Left lobe of liver (tissue), 2 donors: ENCODE results near the gene SORBS1. TPM values are rescaled to one million over a fixed set of nuclear protein-coding genes. Genes with fewer than 3 reads are reported as not detected.

Experiments
- ATAC-seq: fragments of 200-7000 bp; cut with Tn5 transposase; one replicate; pipeline ENCODE4 v1.9.1; 2020; ENCODE audit warnings: mild to moderate bottlenecking, moderate library complexity
- DNase-seq: peaks from one replicate; pipeline ENCODE4 v3.0.0-alpha.2; 2020; ENCODE audit warnings: low spot score
- total RNA-seq: library from RNA; stranded (reverse); gene quantifications from one replicate; pipeline ENCODE4 v1.2.1, GENCODE V29; 2021
- donor health status: DM: no; HTN: no; CAD: no; lungs with moderate emphysema.
- donor health status: DM: no; HTN: yes; CAD: no.

Gene SORBS1
- total RNA-seq, 1 donor from 2014 or later: 57.9 TPM

DNA sequence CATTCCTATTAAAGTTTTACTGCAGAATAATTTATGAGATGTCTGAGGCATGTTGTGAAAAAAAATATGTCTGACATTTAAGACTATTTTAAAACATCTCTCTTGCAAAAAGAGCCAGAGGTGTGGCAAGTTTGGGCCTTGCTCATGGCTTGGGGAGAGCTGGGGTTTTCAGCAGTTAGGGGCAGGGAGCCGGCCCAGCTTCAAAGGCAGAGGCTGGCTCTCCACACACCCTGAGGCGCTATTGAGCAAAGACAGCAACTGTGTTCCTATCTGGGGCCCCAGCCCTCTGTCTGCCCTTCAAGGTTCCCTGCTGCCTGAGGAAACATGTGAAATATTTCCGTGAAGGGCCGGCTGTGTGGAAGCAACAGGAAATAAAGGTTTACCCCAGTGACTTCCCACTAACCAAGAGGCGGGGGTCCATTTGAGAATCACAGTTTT lies 94.0 kb downstream of the SORBS1 start:
- ATAC-seq (peak; percentile 37), DNase-seq (no peak)

- ATAC-seq: no peak
- no peak for DNase-seq
Measured at GRCh38 chr10:95466436-95466835, 94.7 kb downstream of the SORBS1 start.

GRCh38 chr10:95464280-95464679 lies 96.9 kb downstream of the SORBS1 start:
- ATAC-seq (peak; percentile 5), DNase-seq (no peak)

DNA sequence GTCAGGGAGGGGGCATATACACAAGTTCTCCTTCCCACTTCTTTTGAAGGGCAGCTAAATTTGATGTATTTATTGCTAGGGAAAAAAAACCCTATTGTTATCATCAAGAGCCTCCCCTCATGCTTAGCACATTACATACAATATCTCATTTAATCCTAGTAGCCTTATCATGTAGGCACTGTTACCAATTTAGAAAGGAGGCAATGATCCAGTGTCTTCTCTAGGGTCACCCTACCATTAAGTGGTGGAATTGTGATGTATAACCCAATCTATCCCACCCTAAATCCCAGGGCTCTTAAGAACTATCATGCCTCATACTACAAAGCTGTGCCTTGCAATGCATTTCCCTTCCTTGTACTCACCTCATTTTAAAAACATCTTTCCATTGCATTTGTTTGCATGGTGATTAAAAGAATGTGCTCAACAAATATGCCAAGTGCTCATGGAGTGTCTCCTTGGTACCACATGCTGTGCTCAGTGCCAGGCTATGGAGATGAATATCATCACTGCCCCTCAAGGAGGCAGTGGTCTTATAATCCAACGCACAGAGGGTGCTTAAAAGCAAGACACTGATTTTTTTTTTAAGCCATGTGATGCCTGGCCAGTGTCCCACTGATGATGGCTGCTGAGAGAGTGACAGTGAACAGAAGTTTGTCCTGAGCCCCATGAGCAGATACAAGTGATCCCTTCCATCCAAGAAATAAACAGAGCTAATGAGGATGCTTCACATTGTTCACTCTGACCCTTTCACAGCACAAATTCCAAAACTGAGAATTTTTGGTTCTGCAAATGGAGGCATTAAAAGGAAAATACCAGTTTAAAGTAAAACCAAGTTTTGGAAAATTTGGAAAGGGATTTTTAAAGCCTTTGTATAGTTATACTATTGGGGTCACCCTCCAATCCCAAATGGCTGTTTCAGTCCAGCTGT lies 98.2 kb downstream of the SORBS1 start:
- no peak for DNase-seq
- no peak for ATAC-seq

GRCh38 chr10:95461611-95462010 lies 99.6 kb downstream of the SORBS1 start:
- ATAC-seq: no peak
- DNase-seq: no peak

DNA sequence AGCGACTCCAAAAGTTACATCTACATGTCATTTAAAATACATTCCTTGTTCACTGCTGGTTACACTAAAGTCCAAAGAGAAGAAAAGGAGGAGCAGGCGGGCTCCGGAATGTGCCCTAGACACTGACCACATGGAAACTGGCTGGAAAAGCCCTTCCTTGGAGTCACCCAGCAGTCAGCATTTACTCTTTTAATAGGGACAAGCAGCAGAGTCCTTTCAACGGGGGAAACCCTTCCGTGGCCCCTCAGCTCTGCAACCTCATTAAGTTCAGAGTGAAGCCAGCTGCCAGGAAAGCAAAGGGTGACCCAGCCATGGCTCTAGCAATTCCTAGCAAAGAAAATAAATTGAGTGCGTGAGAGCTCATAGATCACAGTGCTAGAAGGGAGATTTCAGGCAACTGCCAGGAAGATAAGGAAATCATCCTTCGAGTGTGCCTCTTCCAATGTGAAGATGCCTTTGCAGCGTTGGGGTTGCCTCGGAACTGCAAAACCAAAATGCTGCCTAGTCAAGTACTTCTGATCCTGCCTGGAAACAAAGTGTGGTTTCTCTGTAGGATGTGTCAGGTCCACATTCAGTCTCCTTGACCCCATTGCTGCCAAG lies 101.6 kb downstream of the SORBS1 start:
- ATAC-seq: peak; percentile 10

DNA sequence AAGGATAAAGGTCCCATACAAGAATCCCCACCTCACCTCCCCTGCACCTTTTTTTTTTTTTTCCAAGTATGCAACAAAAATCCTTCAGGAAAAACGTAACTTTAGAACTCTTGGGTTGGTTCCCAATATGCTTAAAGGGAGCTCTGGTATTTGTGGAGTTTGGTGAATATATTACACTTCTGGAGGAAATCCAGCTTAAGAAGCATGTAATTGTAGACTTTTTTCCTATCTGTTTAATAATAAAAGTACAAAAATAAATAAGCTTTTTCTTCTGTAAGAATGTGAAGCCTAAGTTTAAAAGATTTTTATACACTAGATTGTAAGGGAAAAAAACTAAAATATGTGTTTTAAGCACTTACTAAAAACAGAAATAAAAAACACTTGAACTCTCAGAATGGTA lies 102.3 kb downstream of the SORBS1 start:
- DNase-seq: no peak
- no peak for ATAC-seq

More for the DNA sequence above, 101.6 kb downstream of the SORBS1 start:
- DNase-seq: no peak

DNA sequence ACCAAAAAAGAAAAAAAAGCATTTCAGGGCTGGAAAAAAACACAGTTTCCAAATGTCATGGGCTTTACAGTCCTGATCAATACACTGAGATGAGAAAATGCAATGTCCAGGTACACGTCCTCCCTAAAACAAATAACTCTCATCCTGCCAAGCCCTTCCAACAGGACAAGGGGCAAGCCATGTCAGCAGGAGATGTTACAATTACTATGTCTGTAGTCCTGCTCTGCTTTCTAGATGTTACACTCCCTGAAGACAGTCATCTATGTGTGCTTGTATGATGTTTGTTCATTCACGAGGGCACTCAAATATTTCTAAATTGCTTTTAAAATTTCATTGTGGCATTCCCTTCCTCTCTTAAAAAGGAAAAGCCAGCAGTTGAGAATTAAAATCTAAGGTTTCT lies 103.2 kb downstream of the SORBS1 start:
- peak; percentile 76 for ATAC-seq

DNA sequence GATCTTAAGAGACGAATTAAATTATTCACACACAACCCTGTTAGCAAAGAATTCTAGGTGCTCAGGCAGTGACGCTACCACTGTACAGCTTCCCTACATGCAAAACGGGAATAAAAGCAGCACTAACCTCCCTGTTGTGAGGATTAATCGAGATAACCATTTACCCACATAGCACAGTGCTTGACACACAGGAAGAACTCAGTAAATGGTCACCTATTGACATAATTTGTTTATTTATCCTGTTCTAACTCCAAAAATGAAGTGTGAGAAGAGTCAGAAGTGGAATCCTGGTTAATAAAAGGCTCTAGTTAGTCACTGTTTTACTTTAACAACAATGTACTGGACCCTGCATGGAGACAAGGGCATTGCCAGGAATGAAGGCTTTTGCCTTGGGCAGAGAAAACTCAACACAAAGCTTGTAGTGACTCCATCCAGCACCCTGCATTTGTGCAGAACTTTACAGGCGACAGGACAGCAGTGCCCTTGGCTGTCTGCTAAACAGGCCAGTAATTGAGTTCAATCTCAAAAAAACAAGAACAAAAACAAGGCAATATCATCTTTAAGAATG lies 103.8 kb downstream of the SORBS1 start:
- DNase-seq (no peak), ATAC-seq (peak; percentile 72)

More for the DNA sequence above, 103.2 kb downstream of the SORBS1 start:
- peak; percentile 75 for DNase-seq

- DNase-seq (no peak), ATAC-seq (peak; percentile 14)
Measured at GRCh38 chr10:95456516-95456915, 104.7 kb downstream of the SORBS1 start.

DNA sequence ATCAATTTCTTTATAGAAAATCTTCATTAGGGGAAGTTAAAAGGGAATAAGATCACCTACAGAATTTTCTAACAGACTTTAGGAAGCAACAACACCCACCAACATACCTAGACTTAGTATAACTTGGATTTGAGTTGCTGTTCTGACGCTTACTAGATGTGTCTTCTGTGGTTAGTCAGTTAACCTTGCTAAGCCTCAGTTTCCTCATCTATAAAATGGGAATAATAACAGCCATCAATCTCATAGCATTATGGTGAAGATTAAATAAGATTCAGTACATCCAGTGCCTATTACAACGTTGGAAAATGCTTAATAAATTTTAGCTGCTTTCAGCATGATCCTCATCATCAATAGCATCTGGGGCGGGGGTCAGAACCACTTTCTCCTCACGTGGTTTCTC lies 106.2 kb downstream of the SORBS1 start:
- ATAC-seq: no peak
- DNase-seq: no peak

DNA sequence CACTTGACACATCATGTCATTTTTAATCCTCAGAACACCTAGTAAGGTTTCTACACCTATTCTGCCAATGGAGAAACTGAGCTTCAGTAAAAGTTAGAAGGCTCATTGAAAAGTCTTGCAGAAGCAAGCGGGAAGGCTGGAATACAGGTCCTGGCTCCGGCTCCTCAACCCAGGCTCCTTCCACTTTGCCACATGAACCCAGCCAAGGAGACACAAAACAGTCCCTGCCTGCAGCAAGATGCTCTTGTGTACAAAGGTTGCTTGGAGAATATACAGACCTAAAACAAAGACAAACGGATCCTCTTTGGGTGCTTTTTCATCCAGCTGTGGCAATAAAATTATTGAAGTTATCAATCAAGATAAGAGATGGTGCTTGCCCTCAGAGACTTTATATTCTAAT lies 106.8 kb downstream of the SORBS1 start:
- DNase-seq: no peak
- no peak for ATAC-seq

DNA sequence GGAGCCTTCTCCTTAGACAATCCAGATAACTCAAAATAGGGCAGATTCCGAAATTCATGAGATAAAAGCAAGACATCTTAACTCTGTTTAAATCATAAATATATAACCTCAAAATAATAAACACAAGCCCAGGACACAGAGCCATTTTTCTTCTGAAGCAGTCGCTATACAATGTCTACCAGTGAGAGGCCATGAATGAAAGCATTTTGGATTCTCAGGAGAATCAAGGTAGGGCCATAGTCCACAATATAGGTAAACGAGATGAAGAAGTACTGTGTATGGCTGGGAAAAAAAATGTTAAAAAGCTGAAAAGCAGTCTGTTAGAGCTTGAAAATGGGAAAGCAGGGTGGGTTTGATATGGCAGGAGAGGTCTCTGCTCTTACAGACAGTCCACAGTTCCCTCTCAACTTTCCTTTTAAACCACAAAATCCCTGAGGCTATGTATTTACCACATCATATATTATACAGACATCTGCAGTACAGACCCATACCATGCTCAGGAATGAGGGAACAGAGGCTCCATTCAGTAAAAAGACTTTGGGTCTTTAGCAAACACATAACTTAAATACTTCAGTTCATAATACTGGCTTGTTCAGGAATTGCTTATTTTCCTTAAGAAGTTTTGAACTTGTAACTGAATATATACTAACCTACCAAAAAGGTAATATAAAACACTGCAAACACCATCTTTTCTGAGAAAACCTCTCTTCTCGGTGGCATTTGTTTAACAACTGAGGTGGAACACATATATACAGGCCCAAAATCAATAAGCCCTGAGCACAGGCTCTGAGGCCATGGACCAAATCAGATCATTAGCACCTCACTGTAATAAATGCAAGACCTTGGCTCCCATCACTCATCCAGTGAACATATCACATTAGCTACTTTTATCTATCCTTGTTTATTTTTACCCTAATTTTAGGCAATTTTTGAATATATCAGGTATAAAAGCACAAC lies 109.3 kb downstream of the SORBS1 start:
- DNase-seq: no peak
- ATAC-seq: no peak

- DNase-seq: no peak
- ATAC-seq: peak; percentile 19
Measured at GRCh38 chr10:95451150-95451549, 110.0 kb downstream of the SORBS1 start.

DNA sequence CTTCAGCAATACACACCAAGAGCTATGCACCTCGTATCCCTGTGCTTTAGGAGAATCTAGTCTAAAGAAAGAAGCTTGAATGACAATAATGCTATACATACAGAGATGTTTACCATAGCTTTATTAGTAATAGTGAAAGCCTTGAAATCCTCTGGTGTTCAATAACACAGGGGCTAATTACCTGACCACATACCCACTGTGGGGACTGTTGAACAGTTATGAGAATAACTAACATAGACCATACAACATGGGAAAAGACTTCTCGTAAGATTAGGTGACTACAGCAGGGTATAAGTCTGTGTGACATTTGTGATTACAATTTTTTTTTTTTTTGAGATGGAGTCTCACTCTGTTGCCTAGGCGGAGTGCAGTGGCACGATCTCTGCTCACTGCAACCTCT lies 111.0 kb downstream of the SORBS1 start:
- ATAC-seq: no peak

DNA sequence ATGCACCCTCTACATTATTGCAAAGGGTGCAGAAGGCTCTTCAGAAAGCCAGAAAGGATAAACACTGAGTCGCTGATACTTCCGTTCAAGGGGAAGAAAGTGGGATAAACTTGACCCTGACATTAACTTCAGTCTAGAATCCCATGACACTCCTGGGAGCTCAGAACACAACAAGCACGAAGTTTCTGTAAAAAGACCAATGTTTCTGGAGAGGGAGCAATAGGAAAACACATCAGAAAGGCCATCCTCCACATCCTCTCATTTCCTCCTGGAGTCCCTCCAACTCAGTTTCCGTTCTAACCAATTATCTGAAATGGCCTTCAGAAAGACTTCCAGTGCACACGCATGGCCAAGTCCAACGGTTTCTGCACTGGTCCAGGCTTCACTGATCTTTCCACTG lies 113.5 kb downstream of the SORBS1 start:
- ATAC-seq (peak; percentile 21), DNase-seq (no peak)

More for the DNA sequence above, 111.0 kb downstream of the SORBS1 start:
- no peak for DNase-seq

DNA sequence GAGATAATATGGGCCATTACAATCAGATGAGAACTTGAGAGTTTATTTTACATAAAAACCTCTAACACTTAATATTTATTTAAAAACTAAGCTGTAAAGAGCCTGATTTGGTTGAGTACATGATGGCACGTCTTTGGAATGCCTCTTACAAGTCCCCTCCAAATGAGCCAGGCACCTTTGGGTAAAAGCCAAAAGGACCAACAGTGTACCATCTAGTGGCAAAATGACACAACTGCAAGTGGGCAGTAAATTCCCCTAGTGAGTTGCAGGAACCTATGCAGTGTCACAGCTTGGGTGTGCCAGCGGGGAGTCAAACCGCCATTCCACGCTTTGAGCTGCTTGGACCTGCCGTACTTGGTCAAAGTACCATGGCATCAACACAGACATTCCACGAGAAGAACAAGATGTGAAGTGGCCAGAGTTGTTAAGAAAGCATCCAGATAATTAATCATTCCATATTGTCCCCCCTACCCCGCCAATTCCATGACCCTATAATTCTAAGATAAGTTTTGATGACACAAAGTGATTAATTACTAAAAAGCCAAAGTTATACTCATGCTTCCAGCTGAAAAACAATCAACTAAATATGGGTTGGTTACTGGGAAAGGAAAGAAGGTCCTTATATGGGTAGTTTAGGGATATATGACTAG lies 115.2 kb downstream of the SORBS1 start:
- ATAC-seq (peak; percentile 78), DNase-seq (peak; percentile 74)

GRCh38 chr10:95445223-95445836 lies 115.8 kb downstream of the SORBS1 start:
- DNase-seq: peak; percentile 93
- ATAC-seq: peak; percentile 84

DNA sequence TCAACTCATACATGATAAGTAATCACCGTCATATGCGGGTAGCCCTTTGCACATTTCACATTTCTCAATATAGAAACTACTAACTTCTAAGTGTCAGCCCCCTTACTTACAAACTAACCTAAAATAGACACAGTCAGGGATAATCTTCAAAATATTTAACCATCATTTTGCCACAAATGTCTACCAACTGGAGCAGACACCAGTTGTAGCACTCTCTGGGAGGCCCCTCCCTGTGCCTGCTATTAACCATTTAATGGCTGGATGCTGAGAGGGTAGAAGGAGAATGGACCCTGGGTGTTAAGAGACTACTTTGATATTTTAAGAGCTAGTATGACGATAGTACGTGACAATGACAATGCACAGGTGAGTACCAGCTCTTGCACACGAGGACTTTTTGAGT lies 116.4 kb downstream of the SORBS1 start:
- ATAC-seq: no peak
- DNase-seq: no peak

- no peak for DNase-seq
- peak; percentile 36 for ATAC-seq
Measured at GRCh38 chr10:95443636-95444035, 117.5 kb downstream of the SORBS1 start.
